NCI-H2196 (cell line): ENCODE data around the gene MSLN.

Source experiments
- DNase-seq: peaks from one replicate; lab custom pipeline; 2025; ENCODE audit not compliant: unreplicated experiment; lab: John Stamatoyannopoulos, UW

The MSLN gene

GRCh38 chr16:722835-723633, 37.5 kb upstream of the MSLN start:
- no peak for DNase-seq

GRCh38 chr16:723695-724094, 36.8 kb upstream of the MSLN start:
- DNase-seq, result no peak

- DNase-seq, result no peak
These were observed 36.1 kb upstream of the MSLN start for GRCh38 chr16:724188-725040.

- no peak for DNase-seq
These were observed 35.5 kb upstream of the MSLN start for GRCh38 chr16:725041-725376.

GRCh38 chr16:725463-726187, 34.9 kb upstream of the MSLN start:
- DNase-seq, result no peak

- DNase-seq, result no peak
These were observed 34.4 kb upstream of the MSLN start for GRCh38 chr16:726188-726437.

- peak; percentile 67 for DNase-seq
These were observed 33.9 kb upstream of the MSLN start, which contains the start of the genes CCDC78 and HAGHL for GRCh38 chr16:726438-727290. CCDC78 (minus strand) TSS chr16:726443; CDS start chr16:726367, 76 bp downstream. HAGHL (plus strand) TSS chr16:727106; CDS start chr16:727510, 404 bp downstream.

- no peak for DNase-seq
These were observed 33.1 kb upstream of the MSLN start for GRCh38 chr16:727291-727977.

GRCh38 chr16:728131-728889, 32.2 kb upstream of the MSLN start:
- DNase-seq, result peak; percentile 88

GRCh38 chr16:728890-729744, 31.4 kb upstream of the MSLN start:
- DNase-seq, result no peak

- no peak for DNase-seq
These were observed 30.5 kb upstream of the MSLN start for GRCh38 chr16:729768-730665.

- DNase-seq, result no peak
These were observed 29.6 kb upstream of the MSLN start for GRCh38 chr16:730666-731509.

- DNase-seq, result no peak
These were observed 28.2 kb upstream of the MSLN start for GRCh38 chr16:732332-732731.

- no peak for DNase-seq
These were observed 27.6 kb upstream of the MSLN start for GRCh38 chr16:732936-733335.

- DNase-seq, result no peak
These were observed 26.9 kb upstream of the MSLN start for GRCh38 chr16:733382-734207.
